Measurements from ENCODE around the gene PROCA1. TPM values are rescaled to one million over a fixed set of nuclear protein-coding genes. Genes with fewer than 3 reads are reported as not detected.

Gene PROCA1
- total and polyA plus RNA-seq, 2 of the 8 experiments (the other 6 are each of a cell fraction or from before 2014, with no cell fraction given): 21.2 to 26.3 TPM

- H3K14ac ChIP-seq (ENCODE audit: insufficient read length): no peak overlapping the region
- no peaks in the 10 kb centered on the region for H3K27me3 ChIP-seq (replicated peaks in 1 of 4; ENCODE audit: control insufficient read depth in 3 of 4, extremely low read depth in 1 of 4, insufficient read depth in 3 of 4, low read length in 3 of 4)
- H2AK5ac ChIP-seq (ENCODE audit: low read depth, low read length): no peak overlapping the region
- no peaks in the 10 kb centered on the region for H3K79me1 ChIP-seq (ENCODE audit: low read depth, low read length)
- H3K23me2 ChIP-seq (ENCODE audit: low read depth, low read length): no peaks in the 10 kb centered on the region
- H4K8ac ChIP-seq (ENCODE audit: extremely low read depth, insufficient read depth, low read length): no peak overlapping the region
- H3K4me2 ChIP-seq (ENCODE audit: insufficient read depth in 1 of 2, low read depth in 2 of 2, low read length in 2 of 2): no peak overlapping the region
- H2BK15ac ChIP-seq (ENCODE audit: low read length): no peak overlapping the region
- H2BK20ac ChIP-seq (ENCODE audit: low read length): no peak overlapping the region
- no peak overlapping the region for H3K27ac ChIP-seq (ENCODE audit: low read depth, low read length)
- no peak overlapping the region for H2BK12ac ChIP-seq (ENCODE audit: low read depth, low read length)
- no peak for DNase-seq (ENCODE audit: low read depth in 1 of 2, low spot score in 2 of 2)
- ChIA-PET POLR2A (ENCODE audit: partially characterized antibody) (interaction anchor here (2.4 to 6.5 kb wide), 2 partner anchors 11 kb away, joined by 6 to 35 read pairs; no protein-coding TSS in a partner anchor), CTCF (ENCODE audit: partially characterized antibody) (interaction anchor here (1.2 to 1.4 kb wide), 2 partner anchors 12 to 14 kb away, joined by 3 to 4 read pairs; no protein-coding TSS in a partner anchor)
- TF ChIP-seq ATF2 (IDR thresholded peaks at IDR 0.05; ENCODE audit: low read length): no peak
- TF ChIP-seq SRF (IDR thresholded peaks at IDR 0.05; ENCODE audit: low read depth, low read length): no peak
- TF ChIP-seq SP2 (IDR thresholded peaks at IDR 0.05; ENCODE audit: low read length): no peak
- no peak for TF ChIP-seq EZH2 (IDR thresholded peaks at IDR 0.05; ENCODE audit: low read depth, low read length, severe bottlenecking)
- TF ChIP-seq FOSL1 (IDR thresholded peaks at IDR 0.05; ENCODE audit: insufficient read depth, low read depth, low read length): no peak
- TF ChIP-seq SIX5 (IDR thresholded peaks at IDR 0.05; ENCODE audit: low read depth, low read length): no peak
- TF ChIP-seq EGR1 (IDR thresholded peaks at IDR 0.05; ENCODE audit: borderline replicate concordance, low read depth, low read length): no peak
- no peak for TF ChIP-seq NANOG (IDR thresholded peaks at IDR 0.05; ENCODE audit: insufficient read depth, low read depth, low read length, poor library complexity, severe bottlenecking)
- no peak for TF ChIP-seq SAP30 (IDR thresholded peaks at IDR 0.05; ENCODE audit: insufficient read depth, insufficient replicate concordance, low read length)
- no peak for TF ChIP-seq RXRA (IDR thresholded peaks at IDR 0.05; ENCODE audit: insufficient read depth, low read depth, low read length)
- TF ChIP-seq JUND (IDR thresholded peaks at IDR 0.05; ENCODE audit: low read length): no peak
- no peak overlapping the region for H3K9ac ChIP-seq (replicated peaks in 1 of 4; ENCODE audit: extremely low read depth in 1 of 4, low read depth in 3 of 4, low read length in 3 of 4)
- H4K20me1 ChIP-seq (replicated peaks in 1 of 2; ENCODE audit: control insufficient read depth in 1 of 2, insufficient read depth in 2 of 2, low read length in 2 of 2): peaks cover 3% of the 10 kb centered on the region in 2 experiments
- no peak overlapping the region for H3K56ac ChIP-seq (replicated peaks; ENCODE audit: insufficient read length, low read depth, low read length)
- H3K79me2 ChIP-seq (ENCODE audit: control insufficient read depth in 1 of 2, insufficient read depth in 2 of 2, low read length in 2 of 2): no peaks in the 10 kb centered on the region
- 95% methylated on average over 3 of the region's 3 CpGs; no CpG with 5 or more reads in 1 of the 2 experiments for WGBS, 2 experiments (ENCODE audit: extremely low coverage in 1 of 2, insufficient coverage in 1 of 2, insufficient read length in 1 of 2, insufficient replicate concordance in 2 of 2, low coverage in 1 of 2, low lambda C conversion rate in 2 of 2, missing lambda C conversion rate in 1 of 2)
- no peak for FAIRE-seq
- H4K5ac ChIP-seq (ENCODE audit: insufficient read length, low read depth, low read length): no peak overlapping the region
- no peak overlapping the region for H3K4me3 ChIP-seq (ENCODE audit: extremely low read depth in 1 of 4, insufficient read depth in 2 of 4, low read depth in 3 of 4, low read length in 4 of 4)
- H3K9me3 ChIP-seq (ENCODE audit: insufficient read depth in 2 of 2, low read depth in 1 of 2, low read length in 1 of 2): no peaks in the 10 kb centered on the region
- H2BK120ac ChIP-seq (replicated peaks; ENCODE audit: low read depth, low read length): no peak overlapping the region
- H3K23ac ChIP-seq (ENCODE audit: insufficient read length): no peak overlapping the region
- H3K4me1 ChIP-seq (replicated peaks in 1 of 4; ENCODE audit: control insufficient read depth in 3 of 4, insufficient read depth in 4 of 4, low read length in 3 of 4): no peaks in the 10 kb centered on the region
- H3K18ac ChIP-seq (ENCODE audit: extremely low read depth, low read length): no peak overlapping the region
- no peak overlapping the region for H3K4ac ChIP-seq (replicated peaks; ENCODE audit: insufficient read length, low read depth, low read length)
- no peak overlapping the region for H2AFZ ChIP-seq (ENCODE audit: low read length)
- H4K91ac ChIP-seq (replicated peaks; ENCODE audit: insufficient read length, low read length): no peak overlapping the region
- H2BK5ac ChIP-seq (ENCODE audit: low read depth, low read length): no peak overlapping the region
- H3K36me3 ChIP-seq (ENCODE audit: control insufficient read depth in 2 of 4, insufficient read depth in 4 of 4, low read length in 3 of 4): peaks cover 50 to 86% (median 80%) of the 10 kb centered on the region in 4 experiments
Observed at GRCh38 chr17:28689011-28689410, 22.7 kb downstream of the PROCA1 start.
